ENCODE results near the gene FGGY.

Gene FGGY

DNA sequence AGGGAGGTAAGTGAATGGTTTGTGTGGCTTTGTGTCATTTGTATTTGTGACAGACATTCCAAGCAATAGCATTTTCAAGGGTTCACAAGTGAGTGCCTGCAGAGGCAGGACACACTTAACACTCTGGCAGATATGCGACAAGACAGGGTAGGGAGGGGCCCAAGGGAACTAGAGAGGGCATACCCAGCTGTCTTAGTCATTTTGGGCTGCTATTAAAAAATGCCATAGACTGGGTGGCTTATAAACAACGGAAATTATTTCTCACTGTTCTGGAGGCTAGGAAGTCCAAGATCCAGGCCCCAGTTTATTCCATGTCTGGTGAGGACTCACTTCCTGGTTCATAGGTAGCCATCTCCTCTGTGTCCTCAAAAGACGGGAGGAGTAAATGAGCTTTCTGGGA lies 137.4 kb downstream of the FGGY start:
- no peak for TF ChIP-seq CTCF (IDR thresholded peaks at IDR 0.05; ENCODE audit: control insufficient read depth, insufficient read depth, low read depth, low read length, missing control alignments)
- H3K4me3 ChIP-seq (ENCODE audit: control insufficient read depth, low read depth, low read length): no peak overlapping the region
- no peak for DNase-seq (ENCODE audit: low read depth)

- no peak for DNase-seq (ENCODE audit: low read depth)
- no peak for TF ChIP-seq CTCF (IDR thresholded peaks at IDR 0.05; ENCODE audit: control insufficient read depth, insufficient read depth, low read depth, low read length, missing control alignments)
- no peak overlapping the region for H3K4me3 ChIP-seq (ENCODE audit: control insufficient read depth, low read depth, low read length)
These were observed 139.7 kb downstream of the FGGY start for GRCh38 chr1:59436637-59437036.

DNA sequence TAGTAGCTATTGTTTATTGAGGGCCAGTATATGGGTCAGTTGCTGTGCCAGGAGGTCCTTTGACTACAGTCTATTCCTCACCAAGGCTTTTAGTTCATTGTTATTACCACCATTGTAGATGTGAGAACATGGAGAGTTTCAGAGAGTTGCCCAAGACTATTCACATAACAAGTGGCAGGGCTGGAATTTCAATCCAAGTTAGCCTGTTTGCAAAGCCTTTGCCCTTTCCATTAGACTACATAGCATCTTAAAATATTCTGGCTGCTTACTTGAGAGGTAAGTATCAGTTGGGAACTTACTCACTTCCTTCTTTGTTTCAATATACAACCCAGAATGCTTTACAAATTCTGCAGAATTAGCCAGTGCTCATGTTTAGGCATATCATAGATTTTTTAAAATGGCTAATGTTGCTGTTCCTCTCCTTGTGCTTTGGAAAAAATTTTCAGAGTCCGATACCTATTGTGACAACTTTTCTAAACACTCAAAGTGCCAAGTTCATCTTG lies 141.2 kb downstream of the FGGY start:
- no peak for DNase-seq (ENCODE audit: low read depth)
- H3K4me3 ChIP-seq (ENCODE audit: control insufficient read depth, low read depth, low read length): no peak overlapping the region
- no peak for TF ChIP-seq CTCF (IDR thresholded peaks at IDR 0.05; ENCODE audit: control insufficient read depth, insufficient read depth, low read depth, low read length, missing control alignments)

- TF ChIP-seq CTCF (IDR thresholded peaks at IDR 0.05; ENCODE audit: control insufficient read depth, insufficient read depth, low read depth, low read length, missing control alignments): no peak
- H3K4me3 ChIP-seq (ENCODE audit: control insufficient read depth, low read depth, low read length): no peak overlapping the region
- DNase-seq (ENCODE audit: low read depth): no peak
These were observed 145.6 kb downstream of the FGGY start for GRCh38 chr1:59442492-59442891.

DNA sequence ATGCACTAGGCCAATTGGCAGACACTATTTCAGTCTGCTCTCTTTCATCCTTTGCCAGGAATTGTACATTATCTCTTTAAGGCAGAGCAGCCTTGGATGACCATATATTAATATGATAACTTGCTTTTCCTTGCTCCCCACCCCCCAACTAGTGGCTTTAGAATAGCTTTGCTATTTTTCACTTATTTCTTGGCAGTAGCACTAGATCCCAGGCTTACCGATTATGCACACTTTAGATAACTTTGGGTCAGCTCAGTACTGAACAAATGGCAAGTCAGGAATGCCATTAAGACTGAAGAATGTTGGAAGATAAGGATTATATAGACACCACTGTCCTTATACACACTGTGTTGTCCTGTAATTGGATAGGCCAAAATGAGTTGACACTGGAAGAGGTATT lies 146.4 kb downstream of the FGGY start:
- no peak for TF ChIP-seq CTCF (IDR thresholded peaks at IDR 0.05; ENCODE audit: control insufficient read depth, insufficient read depth, low read depth, low read length, missing control alignments)
- H3K4me3 ChIP-seq (ENCODE audit: control insufficient read depth, low read depth, low read length): no peak overlapping the region
- DNase-seq (ENCODE audit: low read depth): no peak

DNA sequence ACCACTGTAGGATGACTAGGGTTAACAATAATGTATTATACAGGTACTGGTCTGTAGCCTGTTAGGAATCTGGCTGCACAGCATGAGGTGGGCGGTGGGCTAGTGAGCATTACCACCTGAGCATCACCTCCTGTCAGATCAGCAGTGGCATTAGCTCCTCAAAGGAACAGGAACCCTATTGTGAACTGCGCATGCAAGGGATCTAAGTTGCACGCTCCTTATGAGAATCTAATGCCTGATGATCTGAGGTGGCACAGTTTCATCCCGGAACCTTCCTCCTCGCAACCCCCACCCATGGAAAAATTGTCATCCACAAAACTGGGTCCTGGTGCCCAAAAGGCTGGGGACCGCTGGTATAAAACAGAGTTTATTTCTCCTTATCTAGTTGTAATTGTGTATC lies 147.6 kb downstream of the FGGY start:
- no peak for DNase-seq (ENCODE audit: low read depth)
- no peak overlapping the region for H3K4me3 ChIP-seq (ENCODE audit: control insufficient read depth, low read depth, low read length)
- TF ChIP-seq CTCF (IDR thresholded peaks at IDR 0.05; ENCODE audit: control insufficient read depth, insufficient read depth, low read depth, low read length, missing control alignments): no peak

DNA sequence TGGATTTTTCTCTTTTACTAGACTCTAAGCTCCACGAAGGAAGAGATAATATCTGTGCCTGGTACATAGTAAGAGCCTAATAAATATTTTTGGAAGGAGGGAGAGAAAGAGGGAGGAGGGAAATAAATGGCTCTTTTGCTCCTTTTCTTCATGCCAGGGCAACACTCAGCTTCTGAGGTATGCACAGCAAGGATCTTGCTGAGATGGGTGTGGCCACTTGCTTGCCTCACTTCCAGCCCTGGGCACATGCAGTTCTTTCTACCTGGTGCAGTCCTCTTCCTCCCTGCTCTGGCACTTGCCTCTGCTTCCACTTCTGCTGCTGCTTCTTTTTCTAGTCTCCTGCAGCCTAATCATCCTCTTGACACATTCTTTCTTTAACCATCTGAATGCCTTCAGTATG lies 148.1 kb downstream of the FGGY start:
- DNase-seq (ENCODE audit: low read depth): no peak
- no peak for TF ChIP-seq CTCF (IDR thresholded peaks at IDR 0.05; ENCODE audit: control insufficient read depth, insufficient read depth, low read depth, low read length, missing control alignments)
- no peak overlapping the region for H3K4me3 ChIP-seq (ENCODE audit: control insufficient read depth, low read depth, low read length)
